K562 (cell line): Measurements from ENCODE around the gene MED29. TPM values are rescaled to one million over a fixed set of nuclear protein-coding genes. Genes with fewer than 3 reads are reported as not detected.

Experiments used
- ATAC-seq: fragments of 200-7000 bp; cut with Tn5 transposase; 3 replicates; pipeline ENCODE4 v1.9.1; 2020; ENCODE audit warnings: moderate library complexity
- BruUV-seq: library from RNA; stranded (reverse); fragments of 400-500 nt; replicated peaks from 2 replicates; lab custom pipeline; 2021; lab: Mats Ljungman, UMichigan
- CTCF ChIA-PET: fragments of 300-600 bp; formaldehyde crosslinking; extraction: SDS; loops from one replicate; lab custom pipeline; 2021; ENCODE audit warnings: low intra/inter-chr PET ratio; lab: Yijun Ruan, JAX
- POLR2A ChIA-PET: fragments of 300-600, 350-650 bp; sonication (Branson Sonifier 250); formaldehyde crosslinking; extraction: SDS; loops from one replicate; lab custom pipeline; 2021; ENCODE audit warnings: antibody characterized with exemption, inconsistent platforms; lab: Yijun Ruan, JAX
- DNase-seq, 4 experiments: peaks; one replicate each; pipeline versions ENCODE4 v3.0.0 to v3.0.0-alpha.2; 2011 to 2018; ENCODE audit warnings: low spot score in 3 of 4, mixed read lengths in 3 of 4; ENCODE audit errors: extremely low read depth in 1 of 4
- FAIRE-seq: peaks from 2 replicates; lab custom pipeline; 2011; peaks lifted over from hg19 to GRCh38; lab: Jason Lieb, UNC
- H2AFZ ChIP-seq: 2 replicates; pipeline ENCODE4 v1.6.0; 2011; ENCODE audit warnings: low read depth, low read length, control low read depth, inconsistent platforms
- H3K27ac ChIP-seq: fragments of 200-600 bp; 3 replicates; pipeline ENCODE4 v1.8.0; 2011; ENCODE audit warnings: low read depth, mild to moderate bottlenecking, control low read depth, inconsistent platforms, low read length, moderate library complexity, mixed read lengths; ENCODE audit errors: extremely low read depth
- H3K27me3 ChIP-seq, 2 experiments: fragments of 300-600 bp in 1 of 2; 2 replicates in 1 of 2; 3 replicates in 1 of 2; pipeline versions ENCODE4 v1.6.0 to v1.8.0; 2011; ENCODE audit warnings: inconsistent platforms in 2 of 2, low read length in 2 of 2, mild to moderate bottlenecking in 1 of 2, mixed read lengths in 1 of 2, moderate library complexity in 1 of 2; ENCODE audit not compliant: control insufficient read depth in 2 of 2, insufficient read depth in 2 of 2
- H3K36me3 ChIP-seq: fragments of 300-600 bp; 3 replicates; pipeline ENCODE4 v1.8.0; 2011; ENCODE audit warnings: mild to moderate bottlenecking, low read length, inconsistent platforms; ENCODE audit not compliant: control insufficient read depth, insufficient read depth
- H3K4me1 ChIP-seq, 2 experiments: fragments of 200-600 bp in 1 of 2; replicated peaks in 1 of 2; 2 replicates in 1 of 2; 3 replicates in 1 of 2; pipeline versions ENCODE4 v1.5.1 to v1.8.0; 2011; ENCODE audit warnings: inconsistent platforms in 2 of 2, low read length in 2 of 2, mild to moderate bottlenecking in 1 of 2, mixed read lengths in 1 of 2, moderate library complexity in 1 of 2; ENCODE audit not compliant: control insufficient read depth in 2 of 2, insufficient read depth in 2 of 2
- H3K4me2 ChIP-seq: 2 replicates; pipeline ENCODE4 v1.6.1; 2011; ENCODE audit warnings: low read length, control low read depth, inconsistent platforms, mixed read lengths; ENCODE audit not compliant: insufficient read depth
- H3K4me3 ChIP-seq: fragments of 200-600 bp; sonication (generic), shearing (Covaris generic); 2 replicates; pipeline ENCODE4 v1.5.1; 2016; ENCODE audit warnings: control low read depth, inconsistent platforms
- H3K79me2 ChIP-seq: fragments of 200-600 bp; 3 replicates; pipeline ENCODE4 v1.8.0; 2011; ENCODE audit warnings: low read length, inconsistent platforms; ENCODE audit not compliant: control insufficient read depth, insufficient read depth
- H3K9ac ChIP-seq, 2 experiments: 2 replicates each; pipeline versions ENCODE4 v1.6.0 to v1.6.1; 2011; ENCODE audit warnings: low read depth in 2 of 2, low read length in 2 of 2, control low read depth in 1 of 2, inconsistent platforms in 1 of 2, mild to moderate bottlenecking in 1 of 2, mixed read lengths in 1 of 2; ENCODE audit not compliant: insufficient read depth in 1 of 2
- H3K9me1 ChIP-seq: one replicate; pipeline ENCODE4 v1.6.0; 2011; ENCODE audit warnings: inconsistent platforms, mild to moderate bottlenecking, low read length, moderate library complexity; ENCODE audit not compliant: control insufficient read depth, insufficient read depth
- H3K9me3 ChIP-seq: replicated peaks from 2 replicates; pipeline ENCODE4 v1.5.1; 2011; ENCODE audit warnings: low read depth, low read length, inconsistent platforms; ENCODE audit not compliant: control insufficient read depth, insufficient read depth
- H4K20me1 ChIP-seq: replicated peaks from 2 replicates; pipeline ENCODE4 v1.6.1; 2011; ENCODE audit warnings: low read length, inconsistent platforms, mixed read lengths; ENCODE audit not compliant: control insufficient read depth, insufficient read depth
- ELF4 ChIP-seq: fragments of 450-650 bp; formaldehyde crosslinking; IDR thresholded peaks from 2 replicates; pipeline ENCODE4 v1.4.0; 2022; ENCODE audit warnings: missing genetic modification characterization
- FOSL1 ChIP-seq: fragments of 200-800 bp; sonication (Bioruptor generic); conservative IDR thresholded peaks from 2 replicates; pipeline ENCODE4 v1.6.1; 2016; ENCODE audit warnings: missing genetic modification characterization, missing compliant biosample characterization
- HEY1 ChIP-seq: fragments of 250-450 bp; sonication (Bioruptor Pico); IDR thresholded peaks from 2 replicates; pipeline ENCODE4 v1.5.0; 2020; ENCODE audit warnings: mild to moderate bottlenecking, moderate library complexity, borderline replicate concordance
- KAT7 ChIP-seq: sonication (generic); formaldehyde crosslinking; IDR thresholded peaks from 2 replicates; pipeline ENCODE4 v1.8.0; 2022; ENCODE audit warnings: missing genetic modification reagents, mild to moderate bottlenecking, borderline replicate concordance
- LARP7 ChIP-seq: fragments of 450-650 bp; IDR thresholded peaks from 2 replicates; pipeline ENCODE4 v1.6.1; 2016
- LCOR ChIP-seq: sonication (generic); formaldehyde crosslinking; IDR thresholded peaks from 2 replicates; pipeline ENCODE4 v1.8.0; 2022; ENCODE audit warnings: mild to moderate bottlenecking, missing genetic modification reagents
- MAFF ChIP-seq: IDR thresholded peaks from 2 replicates; pipeline ENCODE4 v1.6.1; 2012; ENCODE audit warnings: low read length, improper control_type of control experiment
- NBN ChIP-seq: fragments of 450-650 bp; IDR thresholded peaks from 2 replicates; pipeline ENCODE4 v1.6.1; 2016; ENCODE audit warnings: low read depth, mild to moderate bottlenecking
- NCOA2 ChIP-seq, 2 experiments: fragments of 450-650 bp; IDR thresholded peaks; 2 replicates each; pipeline ENCODE4 v1.6.1; 2018; ENCODE audit warnings: mild to moderate bottlenecking in 2 of 2, moderate library complexity in 1 of 2; ENCODE audit not compliant: partially characterized antibody in 2 of 2
- NCOA6 ChIP-seq: fragments of 450-650 bp; IDR thresholded peaks from 2 replicates; pipeline ENCODE4 v1.6.1; 2017; ENCODE audit warnings: mild to moderate bottlenecking
- ZBTB8A ChIP-seq: fragments of 450-650 bp; IDR thresholded peaks from 2 replicates; pipeline ENCODE4 v1.6.1; 2018; ENCODE audit warnings: mild to moderate bottlenecking, moderate library complexity; ENCODE audit not compliant: partially characterized antibody
- WGBS: fragments of 100-300 bp; shearing (Covaris generic); methylation state at CpG from one replicate; pipeline ENCODE4 v1.1.6; 2016; ENCODE audit warnings: low coverage, mixed read lengths; ENCODE audit not compliant: insufficient coverage; ENCODE audit errors: missing lambda C conversion rate; 5-methylcytosine and 5-hydroxymethylcytosine counted together
- in situ Hi-C: fragments of 300-500 bp; cut with MboI; formaldehyde crosslinking; loops from 4 replicates; pipeline ENCODE4 v1.15.0; 2018; ENCODE audit warnings: inconsistent platforms, mixed read lengths
- intact Hi-C: fragments of 100-400 bp; cut with micrococcal nuclease; formaldehyde crosslinking; loops from 2 replicates; pipeline ENCODE4 v1.14.2; 2022
- polyA plus RNA-seq, 8 experiments: library from polyadenylated mRNA; depleted of rRNA in 4 of 8; stranded (reverse) in 5 of 8; unstranded in 3 of 8; fragments of >200 nt; fragmentation: Nextera tagmentation in 2 of 8; fragmentation: Illumina TruSeq in 1 of 8; extraction: Ambion mirVana in 2 of 8; extraction: Trizol in 1 of 8; gene quantifications; 2 replicates each; pipeline versions ENCODE4 v1.2.1 to v1.2.3, GENCODE V29; 2011 to 2014; ENCODE audit warnings: inconsistent platforms in 1 of 8, missing spikeins in 1 of 8
- total RNA-seq, 7 experiments: library from RNA; depleted of rRNA in 6 of 7; stranded (reverse); fragments of >200 nt in 6 of 7; fragmentation: Illumina TruSeq in 2 of 7; extraction: Trizol in 2 of 7; gene quantifications; 2 replicates each; pipeline versions ENCODE4 v1.2.1 to v1.2.3, GENCODE V29; 2011 to 2021; ENCODE audit warnings: low replicate concordance in 1 of 7
- TF ChIP-seq, protein P1 (sequence below), 2 experiments: IDR thresholded peaks in 1 of 2; conservative IDR thresholded peaks in 1 of 2; 2 replicates each; pipeline ENCODE4 v1.6.1; 2016; ENCODE audit warnings: low read depth in 2 of 2, mild to moderate bottlenecking in 1 of 2, missing compliant biosample characterization in 1 of 2, missing genetic modification characterization in 1 of 2, moderate library complexity in 1 of 2
- TF ChIP-seq, protein P2 (sequence below): fragments of 250-450 bp; sonication (Bioruptor Pico); IDR thresholded peaks from 2 replicates; pipeline ENCODE4 v1.4.0; 2020
- TF ChIP-seq, protein P3 (sequence below): sonication (generic); formaldehyde crosslinking; IDR thresholded peaks from 2 replicates; pipeline ENCODE4 v1.8.1; 2023; ENCODE audit warnings: mild to moderate bottlenecking, missing genetic modification reagents

The MED29 gene
- total and polyA plus RNA-seq, 9 of the 15 experiments (the other 6 are each of a cell fraction or from before 2014, with no cell fraction given) = 1.8 to 22.6 (median 12.4) TPM

DNA sequence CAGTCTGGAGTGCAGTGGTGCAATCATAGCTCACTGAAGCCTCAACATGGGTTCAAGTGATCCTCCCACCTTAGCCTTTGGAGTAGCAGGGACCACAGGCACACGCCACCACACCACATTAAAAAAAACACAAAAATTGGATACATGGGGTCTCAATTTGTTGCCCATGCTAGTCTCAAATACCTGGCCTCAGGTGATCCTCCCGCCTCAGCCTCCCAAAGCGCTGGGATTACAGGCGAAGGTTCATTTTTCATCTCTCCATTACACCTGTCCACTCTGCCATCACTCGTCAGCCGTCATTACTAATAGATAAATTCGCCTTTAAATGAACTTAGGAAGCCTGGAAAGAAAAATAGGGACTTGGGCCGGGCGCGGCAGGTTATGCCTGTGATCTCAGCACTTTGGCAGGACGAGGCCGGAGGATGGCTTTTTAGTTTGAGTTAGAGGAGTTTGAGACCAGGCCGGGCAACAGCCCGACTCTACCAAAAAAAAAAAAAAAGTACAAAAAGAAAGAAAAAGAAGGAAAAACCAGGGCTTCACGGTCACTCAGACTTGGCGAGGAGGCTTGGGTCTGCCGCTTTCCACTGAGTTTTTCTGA is 53.5 kb downstream of the MED29 start:
- Histone ChIP-seq H3K79me2 (peaks cover 53% of the 10 kb centered on the region), H4K20me1 (peaks cover 4% of the 10 kb centered on the region; the same call in 1 of the 2 replicates), H3K9ac (peak overlapping the region; percentile 89 to 99), H3K9me1 (no peaks in the 10 kb centered on the region), H3K9me3 (no peaks in the 10 kb centered on the region), H3K4me3 (peak overlapping the region; percentile 71), H3K4me2 (peak overlapping the region; percentile 90), H3K36me3 (peaks cover 25% of the 10 kb centered on the region; the same call in 2 of the 3 replicates), H2AFZ (peak overlapping the region; percentile 81), H3K27ac (peak overlapping the region; percentile 72), H3K27me3 (no peaks in the 10 kb centered on the region), H3K4me1 (peaks cover 2 to 22% of the 10 kb centered on the region in 2 experiments; a peak in 3 of 5 replicates)
- FAIRE-seq (no peak), DNase-seq (peak in 1 of 4 experiments; percentile 38), ATAC-seq (peak; percentile 8)
- CTCF ChIA-PET = interaction anchor here (0.7 kb wide), 1 partner anchor 74 kb away, joined by 3 read pairs; no protein-coding TSS in a partner anchor
- intact Hi-C loops = loop anchor here (2.0 to 5.0 kb wide), 2 partner anchors 38 to 54 kb away; partner anchors contain the start of genes MED29, PAF1 and TIMM50
- in situ Hi-C loops = loop anchor here (5.0 kb wide), 1 partner anchor 93 kb away; no protein-coding TSS in a partner anchor
- WGBS = 1% methylated on average over 14 of the region's 17 CpGs
- POLR2A ChIA-PET = interaction anchor here (0.7 to 2.3 kb wide), 7 partner anchors 9 to 89 kb away, joined by 3 to 38 read pairs (median 4); partner anchors contain the start of genes RPS16 and TIMM50
- TSS peak; percentile 96 for BruUV-seq
- TF ChIP-seq LARP7 (no peak), NCOA2 (IDR thresholded peaks at IDR 0.05; ENCODE audit: partially characterized antibody in 2 of 2) (no peak), FOSL1 (tag) (0 out of 2 replicates have a peak, but pooled peaks have one; percentile 9), NCOA6 (no peak), KAT7 (CRISPR knock-in tag) (0 out of 2 replicates have a peak, but pooled peaks have one; percentile 64), MAFF (no peak), HEY1 (no peak), NBN (no peak), ELF4 (CRISPR knock-in tag) (no peak), LCOR (CRISPR knock-in tag) (0 out of 2 replicates have a peak, but pooled peaks have one; percentile 24), ZBTB8A (no peak)
- TF ChIP-seq, protein P1, sequence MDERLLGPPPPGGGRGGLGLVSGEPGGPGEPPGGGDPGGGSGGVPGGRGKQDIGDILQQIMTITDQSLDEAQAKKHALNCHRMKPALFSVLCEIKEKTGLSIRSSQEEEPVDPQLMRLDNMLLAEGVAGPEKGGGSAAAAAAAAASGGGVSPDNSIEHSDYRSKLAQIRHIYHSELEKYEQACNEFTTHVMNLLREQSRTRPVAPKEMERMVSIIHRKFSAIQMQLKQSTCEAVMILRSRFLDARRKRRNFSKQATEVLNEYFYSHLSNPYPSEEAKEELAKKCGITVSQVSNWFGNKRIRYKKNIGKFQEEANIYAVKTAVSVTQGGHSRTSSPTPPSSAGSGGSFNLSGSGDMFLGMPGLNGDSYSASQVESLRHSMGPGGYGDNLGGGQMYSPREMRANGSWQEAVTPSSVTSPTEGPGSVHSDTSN (CRISPR knock-in tag; IDR thresholded peaks at IDR 0.05; ENCODE audit: low read depth) = no peak
- TF ChIP-seq, protein P1 (tag; conservative IDR thresholded peaks at IDR 0.05; ENCODE audit: low read depth) = peak; percentile 50
- TF ChIP-seq, protein P2, sequence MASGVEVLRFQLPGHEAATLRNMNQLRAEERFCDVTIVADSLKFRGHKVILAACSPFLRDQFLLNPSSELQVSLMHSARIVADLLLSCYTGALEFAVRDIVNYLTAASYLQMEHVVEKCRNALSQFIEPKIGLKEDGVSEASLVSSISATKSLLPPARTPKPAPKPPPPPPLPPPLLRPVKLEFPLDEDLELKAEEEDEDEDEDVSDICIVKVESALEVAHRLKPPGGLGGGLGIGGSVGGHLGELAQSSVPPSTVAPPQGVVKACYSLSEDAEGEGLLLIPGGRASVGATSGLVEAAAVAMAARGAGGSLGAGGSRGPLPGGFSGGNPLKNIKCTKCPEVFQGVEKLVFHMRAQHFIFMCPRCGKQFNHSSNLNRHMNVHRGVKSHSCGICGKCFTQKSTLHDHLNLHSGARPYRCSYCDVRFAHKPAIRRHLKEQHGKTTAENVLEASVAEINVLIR = no peak
- TF ChIP-seq, protein P3, sequence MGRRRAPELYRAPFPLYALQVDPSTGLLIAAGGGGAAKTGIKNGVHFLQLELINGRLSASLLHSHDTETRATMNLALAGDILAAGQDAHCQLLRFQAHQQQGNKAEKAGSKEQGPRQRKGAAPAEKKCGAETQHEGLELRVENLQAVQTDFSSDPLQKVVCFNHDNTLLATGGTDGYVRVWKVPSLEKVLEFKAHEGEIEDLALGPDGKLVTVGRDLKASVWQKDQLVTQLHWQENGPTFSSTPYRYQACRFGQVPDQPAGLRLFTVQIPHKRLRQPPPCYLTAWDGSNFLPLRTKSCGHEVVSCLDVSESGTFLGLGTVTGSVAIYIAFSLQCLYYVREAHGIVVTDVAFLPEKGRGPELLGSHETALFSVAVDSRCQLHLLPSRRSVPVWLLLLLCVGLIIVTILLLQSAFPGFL (CRISPR knock-in tag) = no peak
